NB4 (cell line): ENCODE measurements around the gene DDX46.

Source experiments
- CTCF ChIP-seq: IDR thresholded peaks from one replicate; pipeline ENCODE4 v1.5.1; 2012; ENCODE audit warnings: low read depth, low read length
- MAX ChIP-seq: IDR thresholded peaks from 2 replicates; pipeline ENCODE4 v1.6.1; 2011; ENCODE audit warnings: low read depth, low read length
- MYC ChIP-seq: IDR thresholded peaks from 2 replicates; pipeline ENCODE4 v1.6.1; 2011; ENCODE audit warnings: low read depth, low read length
- POLR2A ChIP-seq: IDR thresholded peaks from 2 replicates; pipeline ENCODE4 v1.6.1; 2011; ENCODE audit warnings: mild to moderate bottlenecking; ENCODE audit not compliant: insufficient read length; ENCODE audit errors: extremely low read depth

GRCh38 chr5:134794082-134794481, 35.5 kb downstream of the DDX46 start:
- TF ChIP-seq CTCF (no peak), POLR2A (no peak), MYC (no peak), MAX (no peak)
